AG04449 (cell line): ENCODE data around the gene LCTL.

ENCODE experiments used
- CTCF ChIA-PET: fragments of 350-600 bp; formaldehyde crosslinking; extraction: SDS; loops from one replicate; lab custom pipeline; 2021; ENCODE audit warnings: antibody characterized with exemption; lab: Yijun Ruan, JAX
- POLR2A ChIA-PET: fragments of 400-600, 350-600 bp; formaldehyde crosslinking; extraction: SDS; loops from one replicate; lab custom pipeline; 2020; ENCODE audit warnings: antibody characterized with exemption, inconsistent platforms; lab: Yijun Ruan, JAX
- DNase-seq: peaks from one replicate; pipeline ENCODE4 v3.0.0-alpha.2; 2010; ENCODE audit warnings: low read depth, low spot score
- H3K4me3 ChIP-seq: 2 replicates; pipeline ENCODE4 v1.5.1; 2011; ENCODE audit warnings: low read depth, mild to moderate bottlenecking, control low read depth, low read length
- TF ChIP-seq, protein P1 (sequence below): IDR thresholded peaks from one replicate; pipeline ENCODE4 v1.5.1; 2011; ENCODE audit warnings: mild to moderate bottlenecking, moderate library complexity, low read length, control low read depth, inconsistent platforms; ENCODE audit not compliant: insufficient read depth; ENCODE audit errors: missing control alignments

LCTL gene, protein sequence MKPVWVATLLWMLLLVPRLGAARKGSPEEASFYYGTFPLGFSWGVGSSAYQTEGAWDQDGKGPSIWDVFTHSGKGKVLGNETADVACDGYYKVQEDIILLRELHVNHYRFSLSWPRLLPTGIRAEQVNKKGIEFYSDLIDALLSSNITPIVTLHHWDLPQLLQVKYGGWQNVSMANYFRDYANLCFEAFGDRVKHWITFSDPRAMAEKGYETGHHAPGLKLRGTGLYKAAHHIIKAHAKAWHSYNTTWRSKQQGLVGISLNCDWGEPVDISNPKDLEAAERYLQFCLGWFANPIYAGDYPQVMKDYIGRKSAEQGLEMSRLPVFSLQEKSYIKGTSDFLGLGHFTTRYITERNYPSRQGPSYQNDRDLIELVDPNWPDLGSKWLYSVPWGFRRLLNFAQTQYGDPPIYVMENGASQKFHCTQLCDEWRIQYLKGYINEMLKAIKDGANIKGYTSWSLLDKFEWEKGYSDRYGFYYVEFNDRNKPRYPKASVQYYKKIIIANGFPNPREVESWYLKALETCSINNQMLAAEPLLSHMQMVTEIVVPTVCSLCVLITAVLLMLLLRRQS

DNA sequence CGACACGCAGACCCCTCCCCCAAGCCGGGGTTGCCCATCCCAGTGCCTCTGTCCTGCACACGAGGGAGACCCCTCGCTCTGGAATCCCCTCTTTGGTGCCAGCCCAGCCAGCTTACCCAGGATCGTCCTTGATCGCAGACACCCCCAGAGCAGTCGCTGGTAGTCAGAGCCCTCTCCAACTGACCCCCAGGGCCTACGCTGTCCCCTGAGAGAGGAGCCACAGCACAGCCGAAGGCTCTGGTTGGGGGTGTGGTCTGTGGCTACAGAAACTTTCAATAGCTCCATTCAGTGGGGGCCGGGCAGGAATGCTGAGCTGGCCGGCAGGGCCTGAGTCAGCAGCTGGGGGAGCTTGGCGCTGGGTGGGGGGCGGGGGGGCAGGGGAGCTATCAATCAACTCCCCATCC lies at the start of gene LCTL:
LCTL (minus strand) TSS at position 258 of the 404 bp plus-strand sequence. CDS start 633 bp downstream, outside the sequence.
- ChIA-PET POLR2A (interaction anchor here (1.1 kb wide), 1 partner anchor 9 kb away, joined by 3 read pairs; no protein-coding TSS in a partner anchor), CTCF (interaction anchor here (1.1 to 5.1 kb wide), 25 partner anchors 10 to 333 kb away, joined by 3 to 88 read pairs (median 6); partner anchors contain the start of gene SNAPC5)
- H3K4me3 ChIP-seq = peak within 1 kb of the TSS; percentile 47
- TF ChIP-seq, protein P1, sequence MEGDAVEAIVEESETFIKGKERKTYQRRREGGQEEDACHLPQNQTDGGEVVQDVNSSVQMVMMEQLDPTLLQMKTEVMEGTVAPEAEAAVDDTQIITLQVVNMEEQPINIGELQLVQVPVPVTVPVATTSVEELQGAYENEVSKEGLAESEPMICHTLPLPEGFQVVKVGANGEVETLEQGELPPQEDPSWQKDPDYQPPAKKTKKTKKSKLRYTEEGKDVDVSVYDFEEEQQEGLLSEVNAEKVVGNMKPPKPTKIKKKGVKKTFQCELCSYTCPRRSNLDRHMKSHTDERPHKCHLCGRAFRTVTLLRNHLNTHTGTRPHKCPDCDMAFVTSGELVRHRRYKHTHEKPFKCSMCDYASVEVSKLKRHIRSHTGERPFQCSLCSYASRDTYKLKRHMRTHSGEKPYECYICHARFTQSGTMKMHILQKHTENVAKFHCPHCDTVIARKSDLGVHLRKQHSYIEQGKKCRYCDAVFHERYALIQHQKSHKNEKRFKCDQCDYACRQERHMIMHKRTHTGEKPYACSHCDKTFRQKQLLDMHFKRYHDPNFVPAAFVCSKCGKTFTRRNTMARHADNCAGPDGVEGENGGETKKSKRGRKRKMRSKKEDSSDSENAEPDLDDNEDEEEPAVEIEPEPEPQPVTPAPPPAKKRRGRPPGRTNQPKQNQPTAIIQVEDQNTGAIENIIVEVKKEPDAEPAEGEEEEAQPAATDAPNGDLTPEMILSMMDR = no peak
- DNase-seq = no peak

DNA sequence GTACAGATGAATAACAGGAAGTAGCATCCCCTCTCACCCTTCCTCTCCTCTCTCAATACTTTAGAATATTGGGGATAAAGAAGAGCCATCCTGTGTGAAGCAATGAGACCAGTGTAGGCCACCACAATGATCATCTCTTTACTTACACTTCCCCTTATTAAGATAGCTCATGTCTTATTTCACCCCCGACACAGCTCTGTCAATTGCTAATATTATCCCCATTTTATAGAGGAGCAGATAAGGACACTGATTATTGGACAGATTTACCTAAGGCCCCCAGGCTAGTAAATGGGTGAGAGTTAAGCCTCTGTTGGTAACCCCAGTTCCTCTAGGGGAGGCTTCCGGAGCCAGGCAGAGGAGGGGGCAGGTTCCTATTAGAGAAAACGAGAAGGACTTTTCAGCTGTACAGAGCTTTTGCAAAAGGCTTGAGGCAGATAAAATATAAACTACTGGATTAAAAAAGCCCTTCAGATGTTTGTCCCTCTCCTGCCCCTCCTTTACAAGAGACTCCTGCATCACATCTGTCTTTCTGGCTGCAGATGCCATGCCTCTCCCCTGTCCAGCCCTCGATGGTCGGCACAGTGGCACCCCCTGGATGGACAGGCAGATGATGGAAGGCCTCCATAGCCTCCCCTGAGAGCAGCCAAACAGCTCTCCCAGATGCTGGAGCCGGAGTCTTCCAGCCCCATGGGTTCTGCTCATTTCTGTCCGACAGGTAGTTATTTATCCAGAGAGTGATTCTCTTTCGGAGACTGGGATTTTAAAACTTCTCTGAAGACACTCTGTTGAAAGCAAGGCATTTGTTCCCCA lies 49.4 kb upstream of the LCTL start:
- ChIA-PET POLR2A (interaction anchor here (0.7 kb wide), 1 partner anchor 86 kb away, joined by 3 read pairs; no protein-coding TSS in a partner anchor), CTCF (interaction anchor here (0.9 to 10.8 kb wide), 8 partner anchors 9 to 247 kb away, joined by 3 to 175 read pairs (median 4); no protein-coding TSS in a partner anchor)
- DNase-seq = no peak
- H3K4me3 ChIP-seq = no peak overlapping the region
- TF ChIP-seq, protein P1 = no peak

DNA sequence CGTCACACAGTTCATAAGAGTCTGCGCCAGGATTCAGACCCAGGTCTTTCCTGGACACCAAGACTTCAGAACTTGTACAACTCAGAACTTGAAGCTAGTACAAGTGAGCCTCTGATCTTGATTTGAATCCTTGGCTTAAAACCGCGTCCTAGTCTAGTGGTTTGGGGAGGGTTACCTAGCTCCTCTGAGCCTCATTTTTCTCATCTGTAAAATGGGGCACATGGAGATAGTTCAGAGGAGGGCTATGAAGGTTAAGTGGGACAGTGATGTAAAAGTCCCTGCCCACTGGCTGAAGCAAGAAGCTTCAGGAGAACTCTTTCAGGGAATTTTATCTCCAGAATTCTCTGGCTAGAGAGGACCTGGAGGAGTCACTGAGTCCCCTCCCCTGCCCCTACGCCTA lies 48.7 kb upstream of the LCTL start:
- POLR2A ChIA-PET = interaction anchor here (0.7 kb wide), 1 partner anchor 87 kb away, joined by 3 read pairs; no protein-coding TSS in a partner anchor
- DNase-seq = no peak
- H3K4me3 ChIP-seq = no peak overlapping the region
- CTCF ChIA-PET = interaction anchor here (0.9 to 10.8 kb wide), 8 partner anchors 8 to 247 kb away, joined by 3 to 175 read pairs (median 4); no protein-coding TSS in a partner anchor
- TF ChIP-seq, protein P1 = no peak

DNA sequence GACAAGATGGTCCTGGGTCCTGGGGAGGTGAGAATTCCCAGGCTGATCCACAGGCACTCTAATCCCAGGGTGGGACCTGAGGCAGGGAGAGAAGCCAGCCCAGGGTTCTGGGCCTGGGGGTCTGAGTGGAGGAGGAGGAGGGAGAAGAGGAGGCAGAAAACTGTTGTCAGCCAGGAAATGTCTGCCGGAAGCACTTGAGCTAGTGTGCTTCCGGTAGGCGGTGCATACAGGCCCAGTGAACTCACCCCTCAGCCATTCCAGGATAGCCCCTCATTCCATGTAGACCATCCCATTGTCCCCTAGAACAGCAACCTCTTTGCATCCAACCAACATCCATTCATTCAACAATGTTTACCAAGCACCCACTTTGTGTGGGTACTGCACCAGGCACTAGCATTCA lies 47.9 kb upstream of the LCTL start:
- ChIA-PET CTCF (interaction anchor here (1.1 to 10.8 kb wide), 7 partner anchors 7 to 248 kb away, joined by 3 to 175 read pairs (median 5); no protein-coding TSS in a partner anchor), POLR2A (interaction anchor here (0.6 kb wide), 1 partner anchor 38 kb away, joined by 3 read pairs; no protein-coding TSS in a partner anchor)
- no peak overlapping the region for H3K4me3 ChIP-seq
- TF ChIP-seq, protein P1 = no peak
- no peak for DNase-seq

DNA sequence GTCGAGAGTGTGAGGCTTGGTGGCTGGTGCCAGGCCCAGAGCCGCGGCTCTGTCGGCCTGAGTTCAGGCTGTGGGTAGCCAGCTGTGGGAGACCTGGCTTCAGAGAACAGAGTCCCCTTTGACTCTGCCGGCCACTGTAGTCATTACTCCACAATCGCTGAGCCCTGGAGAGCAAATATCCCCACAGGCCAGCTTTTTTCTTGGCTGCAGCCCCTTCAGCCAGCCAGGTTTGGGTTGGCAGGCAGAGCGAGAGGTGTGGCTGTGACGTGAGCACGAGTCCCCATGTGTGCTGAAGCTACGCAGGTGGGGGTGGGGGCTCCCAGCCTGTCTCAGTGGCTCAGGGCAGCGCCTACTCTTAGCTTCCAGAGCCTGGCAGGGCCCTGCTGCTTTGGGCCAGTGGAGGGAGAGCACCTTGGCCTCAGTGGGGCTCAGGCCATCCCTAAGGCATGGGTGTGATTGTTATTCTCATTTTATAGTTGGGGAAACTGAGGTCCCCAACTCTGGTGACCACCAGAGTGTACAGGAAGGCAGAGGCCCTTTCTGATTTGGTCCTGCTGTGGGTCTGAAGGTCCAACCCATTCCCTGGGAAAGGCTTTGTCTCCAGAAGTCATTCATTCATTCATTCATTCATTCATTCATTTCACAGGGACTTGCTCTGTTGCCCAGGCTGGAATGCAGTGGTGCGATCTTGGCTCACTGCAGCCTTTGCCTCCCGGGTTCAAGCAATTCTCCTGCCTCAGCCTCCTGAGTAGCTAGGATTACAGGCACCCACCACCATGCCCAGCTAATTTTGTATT lies 45.7 kb upstream of the LCTL start:
- TF ChIP-seq, protein P1 = no peak
- no peak for DNase-seq
- H3K4me3 ChIP-seq = no peak overlapping the region
- CTCF ChIA-PET = interaction anchor here (10.1 to 10.5 kb wide), 2 partner anchors 5 to 240 kb away, joined by 125 to 175 read pairs; no protein-coding TSS in a partner anchor
- POLR2A ChIA-PET = no interaction called here
